ENCODE measurements around the gene BPI. TPM values are rescaled to one million over a fixed set of nuclear protein-coding genes. Genes with fewer than 3 reads are reported as not detected.

The BPI gene
- total RNA-seq, 1 experiment from 2014 or later: not detected

GRCh38 chr20:38267901-38268514 is 35.9 kb upstream of the BPI start:
- BruUV-seq (replicated peaks): no TSS peak
- Mint-ChIP-seq H3K27ac (ENCODE audit: low read depth, unreplicated experiment) (no peak overlapping the region), H3K27me3 (ENCODE audit: insufficient read depth, unreplicated experiment) (no peaks in the 10 kb centered on the region), H3K4me3 (ENCODE audit: unreplicated experiment) (no peak overlapping the region), H3K36me3 (ENCODE audit: insufficient read depth, unreplicated experiment) (no peaks in the 10 kb centered on the region), H3K9me3 (ENCODE audit: unreplicated experiment) (peaks cover 25% of the 10 kb centered on the region), H3K4me1 (ENCODE audit: insufficient read depth, unreplicated experiment) (peaks cover 20% of the 10 kb centered on the region)
- ChIA-PET POLR2A (interaction anchor here (0.7 kb wide), 1 partner anchor 16 kb away, joined by 3 read pairs; no protein-coding TSS in a partner anchor), CTCF (interaction anchor here (0.7 to 2.8 kb wide), 4 partner anchors 14 to 89 kb away, joined by 3 to 9 read pairs (median 5); no protein-coding TSS in a partner anchor)
- TF ChIP-seq CTCF (IDR thresholded peaks at IDR 0.05; ENCODE audit: unreplicated experiment): no peak
- intact Hi-C loops (cut with micrococcal nuclease): no loop called here
- no peak for DNase-seq (ENCODE audit: unreplicated experiment)

GRCh38 chr20:38269040-38269439 is 34.9 kb upstream of the BPI start:
- Mint-ChIP-seq H3K9me3 (ENCODE audit: unreplicated experiment) (peaks cover 25% of the 10 kb centered on the region), H3K4me3 (ENCODE audit: unreplicated experiment) (no peak overlapping the region), H3K27ac (ENCODE audit: low read depth, unreplicated experiment) (no peak overlapping the region), H3K27me3 (ENCODE audit: insufficient read depth, unreplicated experiment) (no peaks in the 10 kb centered on the region), H3K4me1 (ENCODE audit: insufficient read depth, unreplicated experiment) (peaks cover 20% of the 10 kb centered on the region), H3K36me3 (ENCODE audit: insufficient read depth, unreplicated experiment) (no peaks in the 10 kb centered on the region)
- POLR2A ChIA-PET: no interaction called here
- CTCF ChIA-PET: interaction anchor here (0.5 to 2.8 kb wide), 7 partner anchors 39 to 195 kb away, joined by 3 to 9 read pairs (median 4); no protein-coding TSS in a partner anchor
- DNase-seq (ENCODE audit: unreplicated experiment): no peak
- no peak for TF ChIP-seq CTCF (IDR thresholded peaks at IDR 0.05; ENCODE audit: unreplicated experiment)
- intact Hi-C loops (cut with micrococcal nuclease): no loop called here
- no TSS peak for BruUV-seq (replicated peaks)

DNA sequence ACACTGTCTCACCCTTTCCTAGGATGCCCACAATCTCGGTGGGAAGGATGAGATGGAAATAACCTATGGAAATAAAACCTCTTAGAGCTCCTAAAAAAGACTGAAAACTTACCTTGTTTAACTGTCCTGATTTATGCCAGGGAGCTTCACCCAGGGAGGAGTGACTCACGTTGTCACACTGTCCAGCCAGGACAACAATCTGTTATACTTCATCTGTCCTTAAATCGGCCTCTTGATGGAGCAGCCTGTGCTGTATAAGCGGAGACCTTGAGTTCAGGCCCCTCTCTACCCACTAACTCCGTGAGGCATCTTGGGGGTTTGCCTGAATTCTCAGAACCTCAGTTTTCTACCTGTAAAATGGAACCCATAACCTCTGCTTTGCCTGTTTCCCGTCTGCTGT is 34.2 kb upstream of the BPI start:
- no TSS peak for BruUV-seq (replicated peaks)
- POLR2A ChIA-PET: no interaction called here
- intact Hi-C loops (cut with micrococcal nuclease): no loop called here

More for the DNA sequence above, 34.2 kb upstream of the BPI start:
- no peak overlapping the region for H3K27ac Mint-ChIP-seq (ENCODE audit: low read depth, unreplicated experiment)
- TF ChIP-seq CTCF (IDR thresholded peaks at IDR 0.05; ENCODE audit: unreplicated experiment): no peak
- CTCF ChIA-PET: interaction anchor here (0.7 to 2.8 kb wide), 5 partner anchors 40 to 196 kb away, joined by 3 to 12 read pairs (median 5); no protein-coding TSS in a partner anchor
- DNase-seq (ENCODE audit: unreplicated experiment): no peak
- H3K4me3 Mint-ChIP-seq (ENCODE audit: unreplicated experiment): no peak overlapping the region
- H3K4me1 Mint-ChIP-seq (ENCODE audit: insufficient read depth, unreplicated experiment): peaks cover 20% of the 10 kb centered on the region
- H3K36me3 Mint-ChIP-seq (ENCODE audit: insufficient read depth, unreplicated experiment): no peaks in the 10 kb centered on the region
- no peaks in the 10 kb centered on the region for H3K27me3 Mint-ChIP-seq (ENCODE audit: insufficient read depth, unreplicated experiment)
- peaks cover 24% of the 10 kb centered on the region for H3K9me3 Mint-ChIP-seq (ENCODE audit: unreplicated experiment)
